ENCODE measurements around the gene PSMG4. TPM values are rescaled to one million over a fixed set of nuclear protein-coding genes. Genes with fewer than 3 reads are reported as not detected.

The PSMG4 gene
- total and polyA plus RNA-seq, 10 of the 15 experiments (the other 5 are each of a cell fraction or from before 2014, with no cell fraction given) = 7.1 to 62.6 (median 29.8) TPM

- no peak for TF ChIP-seq TCF3 (IDR thresholded peaks at IDR 0.05; ENCODE audit: borderline replicate concordance, insufficient read depth, low read depth, low read length)
- no peak for TF ChIP-seq TAF1 (IDR thresholded peaks at IDR 0.05; ENCODE audit: borderline replicate concordance, low read depth, low read length)
- TF ChIP-seq SUZ12 (IDR thresholded peaks at IDR 0.05; ENCODE audit: unreplicated experiment) = no peak
- TF ChIP-seq, protein P1, sequence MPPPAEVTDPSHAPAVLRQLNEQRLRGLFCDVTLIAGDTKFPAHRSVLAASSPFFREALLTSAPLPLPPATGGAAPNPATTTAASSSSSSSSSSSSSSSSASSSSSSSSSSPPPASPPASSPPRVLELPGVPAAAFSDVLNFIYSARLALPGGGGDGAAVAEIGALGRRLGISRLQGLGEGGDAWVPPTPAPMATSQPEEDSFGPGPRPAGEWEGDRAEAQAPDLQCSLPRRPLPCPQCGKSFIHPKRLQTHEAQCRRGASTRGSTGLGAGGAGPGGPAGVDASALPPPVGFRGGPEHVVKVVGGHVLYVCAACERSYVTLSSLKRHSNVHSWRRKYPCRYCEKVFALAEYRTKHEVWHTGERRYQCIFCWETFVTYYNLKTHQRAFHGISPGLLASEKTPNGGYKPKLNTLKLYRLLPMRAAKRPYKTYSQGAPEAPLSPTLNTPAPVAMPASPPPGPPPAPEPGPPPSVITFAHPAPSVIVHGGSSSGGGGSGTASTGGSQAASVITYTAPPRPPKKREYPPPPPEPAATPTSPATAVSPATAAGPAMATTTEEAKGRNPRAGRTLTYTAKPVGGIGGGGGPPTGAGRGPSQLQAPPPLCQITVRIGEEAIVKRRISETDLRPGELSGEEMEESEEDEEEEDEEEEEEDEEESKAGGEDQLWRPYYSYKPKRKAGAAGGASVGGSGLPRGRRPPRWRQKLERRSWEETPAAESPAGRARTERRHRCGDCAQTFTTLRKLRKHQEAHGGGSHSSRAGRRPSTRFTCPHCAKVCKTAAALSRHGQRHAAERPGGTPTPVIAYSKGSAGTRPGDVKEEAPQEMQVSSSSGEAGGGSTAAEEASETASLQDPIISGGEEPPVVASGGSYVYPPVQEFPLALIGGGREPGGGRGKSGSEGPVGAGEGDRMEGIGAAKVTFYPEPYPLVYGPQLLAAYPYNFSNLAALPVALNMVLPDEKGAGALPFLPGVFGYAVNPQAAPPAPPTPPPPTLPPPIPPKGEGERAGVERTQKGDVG (CRISPR knock-in tag; IDR thresholded peaks at IDR 0.05) = no peak
- TF ChIP-seq, protein P2, sequence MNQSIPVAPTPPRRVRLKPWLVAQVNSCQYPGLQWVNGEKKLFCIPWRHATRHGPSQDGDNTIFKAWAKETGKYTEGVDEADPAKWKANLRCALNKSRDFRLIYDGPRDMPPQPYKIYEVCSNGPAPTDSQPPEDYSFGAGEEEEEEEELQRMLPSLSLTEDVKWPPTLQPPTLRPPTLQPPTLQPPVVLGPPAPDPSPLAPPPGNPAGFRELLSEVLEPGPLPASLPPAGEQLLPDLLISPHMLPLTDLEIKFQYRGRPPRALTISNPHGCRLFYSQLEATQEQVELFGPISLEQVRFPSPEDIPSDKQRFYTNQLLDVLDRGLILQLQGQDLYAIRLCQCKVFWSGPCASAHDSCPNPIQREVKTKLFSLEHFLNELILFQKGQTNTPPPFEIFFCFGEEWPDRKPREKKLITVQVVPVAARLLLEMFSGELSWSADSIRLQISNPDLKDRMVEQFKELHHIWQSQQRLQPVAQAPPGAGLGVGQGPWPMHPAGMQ (IDR thresholded peaks at IDR 0.05; ENCODE audit: borderline replicate concordance) = no peak
- TF ChIP-seq TCF12 (IDR thresholded peaks at IDR 0.05; ENCODE audit: low read depth, low read length) = no peak
- TF ChIP-seq TBL1XR1 (IDR thresholded peaks at IDR 0.05; ENCODE audit: low read depth, low read length) = no peak
Measured at GRCh38 chr6:3250231-3250675, 8.5 kb upstream of the PSMG4 start (continued).

All from GM12878 (cell line).